ENCODE results near the gene APBB1.

The APBB1 gene

GRCh38 chr11:6419009-6419631 lies at the start of gene APBB1:
APBB1 (minus strand) TSS chr11:6419094; CDS start chr11:6411347, 7,747 bp downstream.
- no peak for DNase-seq

GRCh38 chr11:6459099-6459450 lies 40.2 kb upstream of the APBB1 start:
- no peak for DNase-seq

GRCh38 chr11:6458352-6459098 lies 39.6 kb upstream of the APBB1 start:
- DNase-seq, result no peak

- DNase-seq, result no peak
These were observed 38.9 kb upstream of the APBB1 start for GRCh38 chr11:6457581-6458320.

- no peak for DNase-seq
These were observed 37.6 kb upstream of the APBB1 start for GRCh38 chr11:6456361-6457073.

- no peak for DNase-seq
These were observed 36.2 kb upstream of the APBB1 start for GRCh38 chr11:6455070-6455469.

- DNase-seq, result no peak
These were observed 34.3 kb upstream of the APBB1 start for GRCh38 chr11:6453152-6453551.

GRCh38 chr11:6452219-6452618 lies 33.3 kb upstream of the APBB1 start:
- DNase-seq, result no peak

- DNase-seq, result no peak
These were observed 29.7 kb upstream of the APBB1 start for GRCh38 chr11:6448574-6448973.

GRCh38 chr11:6443269-6444003 lies 24.5 kb upstream of the APBB1 start:
- DNase-seq, result no peak

GRCh38 chr11:6442441-6442840 lies 23.5 kb upstream of the APBB1 start:
- no peak for DNase-seq

GRCh38 chr11:6440906-6441358 lies 22.0 kb upstream of the APBB1 start, which contains the start of gene HPX:
HPX (minus strand) TSS chr11:6440987; CDS start chr11:6440963, 24 bp downstream.
- no peak for DNase-seq

GRCh38 chr11:6438979-6439571 lies 20.2 kb upstream of the APBB1 start:
- peak; percentile 9 for DNase-seq

- DNase-seq, result peak; percentile 15
These were observed 19.1 kb upstream of the APBB1 start for GRCh38 chr11:6437993-6438392.

GRCh38 chr11:6437423-6437822 lies 18.5 kb upstream of the APBB1 start:
- DNase-seq, result no peak

- no peak for DNase-seq
These were observed 15.2 kb upstream of the APBB1 start for GRCh38 chr11:6433998-6434660.

GRCh38 chr11:6431861-6432260 lies 13.0 kb upstream of the APBB1 start:
- DNase-seq, result no peak

- no peak for DNase-seq
These were observed 8.6 kb upstream of the APBB1 start for GRCh38 chr11:6427516-6427915.

GRCh38 chr11:6420677-6421076 lies 1.8 kb upstream of the APBB1 start:
- DNase-seq, result no peak

GRCh38 chr11:6418557-6419008 lies 311 bp downstream of the APBB1 start:
- DNase-seq, result no peak

GRCh38 chr11:6417907-6418556 lies 862 bp downstream of the APBB1 start:
- no peak for DNase-seq
